Measurements from ENCODE around the gene PITRM1. TPM values are rescaled to one million over a fixed set of nuclear protein-coding genes. Genes with fewer than 3 reads are reported as not detected.

The PITRM1 gene
- total RNA-seq, 1 donor from 2014 or later = 110 TPM

DNA sequence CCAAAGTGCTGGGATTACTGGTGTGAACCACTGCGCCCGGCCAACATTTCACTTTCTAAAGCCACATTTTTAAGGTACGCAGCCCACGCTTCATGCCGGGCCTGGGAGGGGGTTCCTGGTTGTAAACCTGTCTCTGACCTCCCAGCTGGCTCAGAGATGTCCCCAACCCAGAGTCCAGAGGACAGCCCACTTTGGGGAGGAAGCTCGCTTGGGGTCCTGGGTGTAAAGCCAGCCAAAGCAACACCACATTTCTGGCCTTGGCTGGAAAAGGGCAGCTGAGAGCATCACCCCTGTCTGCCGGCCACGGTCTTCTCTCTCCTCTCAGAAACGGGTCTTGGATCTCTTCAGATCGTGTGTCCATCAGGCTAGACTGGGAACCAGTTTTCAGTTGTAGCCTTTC, 23.9 kb upstream of the PITRM1 start:
- intact Hi-C loops (cut with DNase I) = loop anchor here (2.0 to 10.0 kb wide), 3 partner anchors 30 to 1570 kb away; no protein-coding TSS in a partner anchor
- Histone ChIP-seq H3K4me1 (peaks cover 3 to 4% of the 10 kb centered on the region in 2 donors), H3K27ac (no peak overlapping the region)

DNA sequence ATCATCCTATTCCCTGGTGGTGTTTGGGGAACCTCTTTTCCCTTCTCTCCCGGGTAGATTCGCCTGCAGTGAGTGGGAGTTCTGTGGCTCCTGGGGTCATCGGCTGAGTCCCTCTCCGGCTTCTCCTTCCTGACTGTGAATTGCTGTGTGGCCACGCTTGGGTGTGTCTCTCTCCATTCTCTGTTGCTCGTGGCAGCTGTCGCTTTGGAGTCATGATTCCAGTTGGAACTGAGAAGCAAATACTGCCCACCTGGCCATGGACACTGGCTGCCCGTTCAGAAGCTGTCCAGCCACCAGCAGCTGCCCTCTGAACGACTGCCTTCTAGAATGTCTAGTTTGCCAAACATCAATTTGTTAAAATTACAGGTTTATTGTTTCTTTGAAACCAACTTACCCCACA, 23.1 kb upstream of the PITRM1 start:
- Histone ChIP-seq H3K4me1 (peaks cover 3 to 4% of the 10 kb centered on the region in 2 donors), H3K9me3 (no peaks in the 10 kb centered on the region), H3K4me3 (no peak overlapping the region), H3K27ac (no peak overlapping the region), H3K36me3 (no peaks in the 10 kb centered on the region), H3K27me3 (no peaks in the 10 kb centered on the region)
- DNase-seq (ENCODE audit: low spot score in 2 of 2) = no peak
- intact Hi-C loops (cut with DNase I) = loop anchor here (2.0 to 10.0 kb wide), 3 partner anchors 31 to 1571 kb away; no protein-coding TSS in a partner anchor
- TF ChIP-seq, protein P1, sequence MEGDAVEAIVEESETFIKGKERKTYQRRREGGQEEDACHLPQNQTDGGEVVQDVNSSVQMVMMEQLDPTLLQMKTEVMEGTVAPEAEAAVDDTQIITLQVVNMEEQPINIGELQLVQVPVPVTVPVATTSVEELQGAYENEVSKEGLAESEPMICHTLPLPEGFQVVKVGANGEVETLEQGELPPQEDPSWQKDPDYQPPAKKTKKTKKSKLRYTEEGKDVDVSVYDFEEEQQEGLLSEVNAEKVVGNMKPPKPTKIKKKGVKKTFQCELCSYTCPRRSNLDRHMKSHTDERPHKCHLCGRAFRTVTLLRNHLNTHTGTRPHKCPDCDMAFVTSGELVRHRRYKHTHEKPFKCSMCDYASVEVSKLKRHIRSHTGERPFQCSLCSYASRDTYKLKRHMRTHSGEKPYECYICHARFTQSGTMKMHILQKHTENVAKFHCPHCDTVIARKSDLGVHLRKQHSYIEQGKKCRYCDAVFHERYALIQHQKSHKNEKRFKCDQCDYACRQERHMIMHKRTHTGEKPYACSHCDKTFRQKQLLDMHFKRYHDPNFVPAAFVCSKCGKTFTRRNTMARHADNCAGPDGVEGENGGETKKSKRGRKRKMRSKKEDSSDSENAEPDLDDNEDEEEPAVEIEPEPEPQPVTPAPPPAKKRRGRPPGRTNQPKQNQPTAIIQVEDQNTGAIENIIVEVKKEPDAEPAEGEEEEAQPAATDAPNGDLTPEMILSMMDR (IDR thresholded peaks at IDR 0.05) = no peak

More for the DNA sequence above, 23.9 kb upstream of the PITRM1 start:
- Histone ChIP-seq H3K27me3 (no peaks in the 10 kb centered on the region), H3K9me3 (no peaks in the 10 kb centered on the region), H3K36me3 (no peaks in the 10 kb centered on the region), H3K4me3 (no peak overlapping the region)
- TF ChIP-seq, protein P1 (IDR thresholded peaks at IDR 0.05) = no peak
- no peak for DNase-seq (ENCODE audit: low spot score in 2 of 2)

DNA sequence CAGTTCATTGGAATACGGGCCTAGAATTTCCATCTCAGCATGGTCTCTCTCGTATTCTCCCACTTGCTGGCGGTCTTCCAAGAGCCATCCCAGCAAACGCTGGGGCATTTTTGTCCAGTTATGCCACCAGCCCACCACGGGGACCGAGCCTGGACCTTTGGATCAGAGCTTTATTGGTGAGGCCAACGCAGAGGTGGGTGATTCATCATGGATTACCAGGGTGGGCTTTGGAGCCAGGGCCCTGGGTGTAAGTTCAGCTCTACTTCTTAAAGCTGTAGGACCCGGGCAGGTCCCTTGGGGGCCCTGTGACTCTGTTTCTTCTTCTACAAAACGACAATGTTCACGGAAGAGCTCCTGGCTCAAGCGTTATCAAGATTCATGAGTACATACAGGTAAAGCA, 22.7 kb upstream of the PITRM1 start:
- Histone ChIP-seq H3K27ac (no peak overlapping the region), H3K27me3 (no peaks in the 10 kb centered on the region), H3K4me1 (peaks cover 3 to 4% of the 10 kb centered on the region in 2 donors), H3K36me3 (no peaks in the 10 kb centered on the region), H3K4me3 (no peak overlapping the region), H3K9me3 (no peaks in the 10 kb centered on the region)
- TF ChIP-seq, protein P1 (IDR thresholded peaks at IDR 0.05) = no peak
- intact Hi-C loops (cut with DNase I) = loop anchor here (10.0 kb wide), 1 partner anchor 1470 kb away; no protein-coding TSS in a partner anchor
- DNase-seq (ENCODE audit: low spot score in 2 of 2) = no peak

DNA sequence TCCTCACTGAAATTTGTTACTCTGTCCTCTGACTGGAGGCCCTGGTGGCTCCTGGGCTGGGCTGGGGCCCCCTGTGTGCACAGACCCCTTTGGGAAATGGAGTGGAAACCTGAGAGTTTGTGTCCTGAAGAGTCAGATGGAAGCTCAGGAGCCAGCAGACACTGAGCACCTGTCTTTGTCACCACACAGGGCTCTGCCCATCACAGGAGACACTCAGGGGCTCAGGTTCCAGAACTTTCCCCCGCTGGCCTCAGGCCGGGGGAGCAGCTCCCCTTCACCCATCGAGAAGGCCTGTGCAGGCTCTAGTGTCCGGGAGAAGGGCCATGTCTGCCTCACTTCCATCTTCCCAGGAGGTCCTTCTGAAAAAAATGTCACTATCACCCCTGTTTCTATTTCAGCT, 22.3 kb upstream of the PITRM1 start:
- TF ChIP-seq, protein P1 (IDR thresholded peaks at IDR 0.05) = no peak
- peaks cover 3 to 4% of the 10 kb centered on the region in 2 donors for H3K4me1 ChIP-seq
- no peaks in the 10 kb centered on the region for H3K27me3 ChIP-seq
- H3K27ac ChIP-seq = no peak overlapping the region
- DNase-seq (ENCODE audit: low spot score in 2 of 2) = no peak
- no peak overlapping the region for H3K4me3 ChIP-seq
- no peaks in the 10 kb centered on the region for H3K36me3 ChIP-seq
- no peaks in the 10 kb centered on the region for H3K9me3 ChIP-seq
- intact Hi-C loops (cut with DNase I) = loop anchor here (10.0 kb wide), 1 partner anchor 1470 kb away; no protein-coding TSS in a partner anchor

DNA sequence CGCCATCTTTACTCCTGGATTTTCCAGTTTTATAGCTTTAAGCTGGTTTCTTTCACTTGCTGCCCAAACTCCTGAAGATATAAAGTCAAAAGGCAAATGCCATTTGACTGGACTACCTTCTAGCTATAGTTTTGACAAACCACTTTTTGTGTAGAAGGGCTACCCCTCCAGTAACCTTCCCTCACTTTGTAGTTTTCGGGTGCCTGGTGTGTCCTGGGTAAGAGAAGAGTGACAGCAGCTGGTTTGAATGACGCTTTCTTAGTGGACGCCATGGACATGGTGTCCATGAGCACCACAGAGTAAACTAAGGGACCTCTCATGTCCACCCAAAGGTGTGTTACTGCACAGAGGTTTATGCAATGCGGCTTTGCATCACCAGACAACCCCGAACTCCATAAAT, 21.2 kb upstream of the PITRM1 start:
- Histone ChIP-seq H3K4me3 (no peak overlapping the region), H3K36me3 (no peaks in the 10 kb centered on the region), H3K27ac (no peak overlapping the region), H3K27me3 (no peaks in the 10 kb centered on the region), H3K9me3 (no peaks in the 10 kb centered on the region), H3K4me1 (peaks cover 3 to 4% of the 10 kb centered on the region in 2 donors)
- TF ChIP-seq, protein P1 (IDR thresholded peaks at IDR 0.05) = no peak
- DNase-seq (ENCODE audit: low spot score in 2 of 2) = no peak
- intact Hi-C loops (cut with DNase I) = loop anchor here (10.0 kb wide), 1 partner anchor 1471 kb away; no protein-coding TSS in a partner anchor
